HCT116 (cell line): ENCODE results near the gene FER.

Source experiments
- CEBPB ChIP-seq: IDR thresholded peaks from 2 replicates; pipeline ENCODE4 v1.6.1; 2012; ENCODE audit warnings: low read depth
- CTCF ChIP-seq, 3 experiments: fragments of 200-600 bp in 1 of 3; sonication (generic) in 1 of 3; IDR thresholded peaks in 2 of 3; conservative IDR thresholded peaks in 1 of 3; 2 replicates each; pipeline ENCODE4 v1.5.1; 2012 to 2017; ENCODE audit warnings: low read depth in 2 of 3, low read length in 2 of 3, antibody characterized with exemption in 1 of 3, borderline replicate concordance in 1 of 3, control low read depth in 1 of 3, mild to moderate bottlenecking in 1 of 3, mixed read lengths in 1 of 3, mixed run types in 1 of 3, moderate library complexity in 1 of 3; ENCODE audit not compliant: insufficient read depth in 1 of 3
- EZH2 ChIP-seq: fragments of 200-600 bp; sonication (generic); IDR thresholded peaks from 2 replicates; pipeline ENCODE4 v1.6.1; 2017; ENCODE audit warnings: antibody characterized with exemption, mixed run types
- RAD21 ChIP-seq: IDR thresholded peaks from 2 replicates; pipeline ENCODE4 v1.6.1; 2012; ENCODE audit warnings: low read depth, mild to moderate bottlenecking
- YY1 ChIP-seq: IDR thresholded peaks from 2 replicates; pipeline ENCODE4 v1.6.1; 2011; ENCODE audit warnings: low read length, low read depth, moderate library complexity, mild to moderate bottlenecking; ENCODE audit not compliant: insufficient replicate concordance; ENCODE audit errors: extremely low read depth

- no peak for TF ChIP-seq CTCF (IDR thresholded peaks at IDR 0.05 in 2 of 3, conservative IDR thresholded peaks at IDR 0.05 in 1 of 3; ENCODE audit: borderline replicate concordance in 1 of 3, insufficient read depth in 1 of 3, low read depth in 2 of 3, low read length in 2 of 3)
- peak; percentile 36; the same call in 1 of the 2 replicates for TF ChIP-seq CEBPB
- TF ChIP-seq RAD21, result no peak
- TF ChIP-seq EZH2, result no peak
- no peak for TF ChIP-seq YY1
Measured at GRCh38 chr5:109191153-109191558, 443.5 kb downstream of the FER start.
